ENCODE measurements around the gene NPAS3. TPM values are rescaled to one million over a fixed set of nuclear protein-coding genes. Genes with fewer than 3 reads are reported as not detected.

Gene NPAS3
- total and polyA plus RNA-seq, 2 of the 8 experiments (the other 6 are each of a cell fraction or from before 2014, with no cell fraction given): 0.11 to 0.60 TPM

DNA sequence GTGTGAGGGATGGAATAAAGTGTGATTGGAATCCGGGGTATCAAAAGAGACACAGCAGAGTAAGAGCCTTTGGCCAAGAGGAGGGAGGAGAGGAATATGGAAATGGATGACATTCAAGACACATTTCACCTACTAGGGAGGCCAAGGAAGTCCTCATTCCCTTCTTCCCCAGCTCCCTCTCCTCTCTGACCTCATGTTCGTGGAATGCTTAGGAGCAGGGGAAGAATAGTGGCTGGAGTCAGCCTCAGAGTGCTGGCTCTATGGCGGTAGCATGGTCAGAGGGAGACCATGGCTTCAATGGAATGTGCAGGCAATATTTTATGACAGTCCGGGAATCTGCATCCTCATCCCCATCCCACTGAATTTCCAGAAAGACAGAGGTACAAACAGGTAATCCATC, 815.6 kb downstream of the NPAS3 start:
- no peaks in the 10 kb centered on the region for H3K9me3 ChIP-seq (ENCODE audit: insufficient read depth in 2 of 2, low read depth in 1 of 2, low read length in 1 of 2)
- H3K23me2 ChIP-seq (ENCODE audit: low read depth, low read length): no peaks in the 10 kb centered on the region
- H3K4me2 ChIP-seq (ENCODE audit: insufficient read depth in 1 of 2, low read depth in 2 of 2, low read length in 2 of 2): no peak overlapping the region
- H3K36me3 ChIP-seq (ENCODE audit: control insufficient read depth in 2 of 4, insufficient read depth in 4 of 4, low read length in 3 of 4): no peaks in the 10 kb centered on the region
- H3K27ac ChIP-seq (ENCODE audit: low read depth, low read length): no peak overlapping the region
- POLR2A ChIA-PET (ENCODE audit: partially characterized antibody): interaction anchor here (0.8 to 1.0 kb wide), 2 partner anchors 11 to 18 kb away, joined by 3 read pairs; no protein-coding TSS in a partner anchor
- DNase-seq (ENCODE audit: low read depth in 1 of 2, low spot score in 2 of 2) (no peak), FAIRE-seq (no peak)
- no peak overlapping the region for H3K18ac ChIP-seq (ENCODE audit: extremely low read depth, low read length)
- TF ChIP-seq SUZ12 (IDR thresholded peaks at IDR 0.05; ENCODE audit: low read length): no peak
- TF ChIP-seq JUND (IDR thresholded peaks at IDR 0.05; ENCODE audit: low read length): peak; percentile 58; the same call in 1 of the 2 replicates
- H2AK5ac ChIP-seq (ENCODE audit: low read depth, low read length): no peak overlapping the region
- H3K14ac ChIP-seq (ENCODE audit: insufficient read length): no peak overlapping the region
- no peak overlapping the region for H2BK20ac ChIP-seq (ENCODE audit: low read length)
- no peak overlapping the region for H4K5ac ChIP-seq (ENCODE audit: insufficient read length, low read depth, low read length)
- no peak overlapping the region for H2BK15ac ChIP-seq (ENCODE audit: low read length)
- no peak overlapping the region for H4K8ac ChIP-seq (ENCODE audit: extremely low read depth, insufficient read depth, low read length)
- H2BK120ac ChIP-seq (replicated peaks; ENCODE audit: low read depth, low read length): no peak overlapping the region
- WGBS, 2 experiments (ENCODE audit: extremely low coverage in 1 of 2, insufficient coverage in 1 of 2, insufficient read length in 1 of 2, insufficient replicate concordance in 2 of 2, low coverage in 1 of 2, low lambda C conversion rate in 2 of 2, missing lambda C conversion rate in 1 of 2): 86% methylated on average over 4 of the region's 4 CpGs; no CpG with 5 or more reads in 1 of the 2 experiments
- no peak overlapping the region for H2BK12ac ChIP-seq (ENCODE audit: low read depth, low read length)
- H3K4me1 ChIP-seq (replicated peaks in 1 of 4; ENCODE audit: control insufficient read depth in 3 of 4, insufficient read depth in 4 of 4, low read length in 3 of 4): no peaks in the 10 kb centered on the region
- no peak overlapping the region for H3K23ac ChIP-seq (ENCODE audit: insufficient read length)
- H4K20me1 ChIP-seq (replicated peaks in 1 of 2; ENCODE audit: control insufficient read depth in 1 of 2, insufficient read depth in 2 of 2, low read length in 2 of 2): no peaks in the 10 kb centered on the region
- no peaks in the 10 kb centered on the region for H3K27me3 ChIP-seq (replicated peaks in 1 of 4; ENCODE audit: control insufficient read depth in 3 of 4, extremely low read depth in 1 of 4, insufficient read depth in 3 of 4, low read length in 3 of 4)
- H3K4ac ChIP-seq (replicated peaks; ENCODE audit: insufficient read length, low read depth, low read length): no peak overlapping the region
- H3K9ac ChIP-seq (replicated peaks in 1 of 4; ENCODE audit: extremely low read depth in 1 of 4, low read depth in 3 of 4, low read length in 3 of 4): no peak overlapping the region
- no peak overlapping the region for H3K56ac ChIP-seq (replicated peaks; ENCODE audit: insufficient read length, low read depth, low read length)
- H2AFZ ChIP-seq (ENCODE audit: low read length): no peak overlapping the region
- no peaks in the 10 kb centered on the region for H3K79me2 ChIP-seq (ENCODE audit: control insufficient read depth in 1 of 2, insufficient read depth in 2 of 2, low read length in 2 of 2)
- CTCF ChIA-PET (ENCODE audit: partially characterized antibody): interaction anchor here (0.7 to 0.8 kb wide), 3 partner anchors 20 to 1166 kb away, joined by 3 to 4 read pairs (median 4); no protein-coding TSS in a partner anchor
- no peak overlapping the region for H3K4me3 ChIP-seq (ENCODE audit: extremely low read depth in 1 of 4, insufficient read depth in 2 of 4, low read depth in 3 of 4, low read length in 4 of 4)
- H2BK5ac ChIP-seq (ENCODE audit: low read depth, low read length): no peak overlapping the region
- H3K79me1 ChIP-seq (ENCODE audit: low read depth, low read length): no peaks in the 10 kb centered on the region
- H4K91ac ChIP-seq (replicated peaks; ENCODE audit: insufficient read length, low read length): no peak overlapping the region

All from H1 (cell line).